Measurements from ENCODE around the gene CDRT15L2.
"Not testable (repeated sequence)": the region's sequence is repeated elsewhere in the genome, so short reads cannot be mapped to it uniquely, and the experiment has no call there.

The CDRT15L2 gene

DNA sequence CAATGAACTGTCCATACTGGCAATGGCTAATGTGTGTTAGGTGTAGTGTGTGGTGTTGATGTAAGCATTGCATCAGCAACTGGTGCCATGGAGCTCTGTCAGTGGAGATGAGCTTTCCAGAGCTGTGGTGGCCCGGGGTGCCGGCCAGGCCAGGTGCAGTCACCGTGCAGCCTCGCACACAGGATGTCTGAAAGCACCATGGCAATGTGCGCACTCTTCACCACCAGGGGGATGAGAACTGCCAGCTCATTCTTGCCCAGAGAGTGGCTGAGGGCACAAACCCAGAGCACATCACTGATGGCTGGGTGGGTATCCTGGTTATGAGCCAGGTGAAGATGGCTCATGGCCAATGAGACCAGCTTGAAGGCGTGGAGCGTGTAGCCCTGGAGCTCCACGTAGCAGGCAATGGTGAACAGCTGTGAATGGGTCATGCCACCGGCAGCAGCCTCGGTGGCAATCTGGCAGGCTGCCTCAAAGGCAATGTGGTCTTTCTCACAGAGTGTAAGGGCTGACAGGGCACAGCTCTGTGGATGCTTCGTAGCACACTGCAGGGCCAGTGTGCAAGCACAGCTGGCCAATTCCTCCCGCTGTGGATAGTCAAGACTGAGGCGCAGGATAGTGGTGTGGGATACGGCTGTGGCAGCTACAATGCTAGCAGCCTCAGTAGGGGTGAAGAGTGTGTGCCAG lies 4.5 kb downstream of the CDRT15L2 start:
- DNase-seq: not testable (repeated sequence)

DNA sequence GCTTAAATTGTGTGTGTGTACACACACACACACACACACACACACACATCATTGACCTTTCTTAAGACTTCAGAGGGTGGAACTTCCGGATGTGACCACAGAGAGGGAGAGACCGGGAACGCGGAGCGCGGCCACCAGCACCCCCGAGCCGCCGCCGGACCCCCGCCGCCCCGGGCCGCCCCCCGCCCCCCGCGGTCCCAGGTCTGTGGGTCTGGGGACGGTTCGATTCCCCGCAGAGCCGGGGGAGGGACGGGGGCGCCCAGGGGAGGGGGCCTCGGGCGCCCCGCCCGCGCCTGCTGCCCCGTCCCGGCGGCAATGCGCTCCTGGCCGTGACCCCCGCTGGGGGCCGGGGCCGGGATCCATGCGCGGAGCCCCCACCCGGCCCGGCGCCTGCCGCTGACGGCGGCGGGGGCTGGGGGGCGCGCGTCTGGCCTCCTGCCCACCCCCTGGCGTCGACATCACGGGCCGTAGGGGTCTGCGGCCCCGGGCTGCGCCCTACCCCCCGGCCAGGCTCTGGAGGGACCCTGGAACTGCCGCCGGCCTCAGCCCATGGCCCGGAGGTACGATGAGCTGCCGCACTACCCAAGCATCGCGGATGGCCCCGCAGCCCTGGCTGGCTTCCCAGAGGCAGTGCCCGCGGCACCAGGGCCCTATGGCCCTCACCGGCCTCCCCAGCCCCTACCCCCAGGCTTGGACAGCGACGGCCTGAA lies 9.4 kb downstream of the CDRT15L2 start:
- peak; percentile 47 for DNase-seq

GRCh38 chr17:20589454-20589810 lies 9.9 kb downstream of the CDRT15L2 start:
- not testable (repeated sequence) for DNase-seq

DNA sequence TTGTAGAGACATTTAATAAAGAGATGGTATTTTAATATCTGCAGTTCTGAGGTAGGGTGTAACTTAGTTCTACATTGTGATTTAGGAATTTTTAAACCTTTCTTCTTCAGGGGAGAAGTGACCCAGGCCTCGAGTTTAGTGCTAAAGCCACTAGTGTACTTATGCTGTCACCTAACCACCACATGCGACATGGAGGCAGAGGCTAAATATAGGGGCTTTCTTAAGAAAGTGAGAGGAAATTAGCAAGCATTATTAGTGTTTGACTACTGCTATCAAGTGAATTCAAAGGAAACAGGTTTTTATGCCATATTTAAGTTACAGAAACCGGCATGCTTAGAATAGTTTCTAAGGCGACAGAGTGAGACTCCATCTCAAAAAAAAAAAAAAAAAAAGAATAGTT lies 11.5 kb downstream of the CDRT15L2 start:
- DNase-seq: not testable (repeated sequence)

- not testable (repeated sequence) for DNase-seq
Observed at GRCh38 chr17:20605568-20605967, 26.0 kb downstream of the CDRT15L2 start.

- DNase-seq: not testable (repeated sequence)
Observed at GRCh38 chr17:20609490-20609889, 30.0 kb downstream of the CDRT15L2 start.

- no peak for DNase-seq
Observed at GRCh38 chr17:20611309-20611708, 31.8 kb downstream of the CDRT15L2 start.

- DNase-seq: no peak
Observed at GRCh38 chr17:20612635-20613034, 33.1 kb downstream of the CDRT15L2 start.

DNA sequence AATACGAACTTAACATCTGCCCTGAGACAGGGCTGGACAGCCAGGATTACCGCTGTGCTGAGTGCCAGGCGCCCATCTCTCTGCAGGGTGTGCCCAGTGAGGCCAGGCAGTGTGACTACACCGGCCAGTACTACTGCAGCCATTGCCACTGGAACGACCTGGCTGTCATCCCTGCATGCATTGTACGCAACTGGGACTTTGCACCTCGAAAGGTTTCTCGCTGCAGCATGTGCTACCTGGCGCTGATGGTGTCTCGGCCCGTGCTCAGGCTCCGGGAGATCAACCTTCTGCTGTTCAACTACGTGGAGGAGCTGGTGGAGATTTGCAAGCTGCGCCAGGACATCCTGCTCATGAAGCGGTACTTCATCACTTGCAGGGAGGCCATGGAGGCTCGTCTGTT lies 33.7 kb downstream of the CDRT15L2 start:
- no peak for DNase-seq

DNA sequence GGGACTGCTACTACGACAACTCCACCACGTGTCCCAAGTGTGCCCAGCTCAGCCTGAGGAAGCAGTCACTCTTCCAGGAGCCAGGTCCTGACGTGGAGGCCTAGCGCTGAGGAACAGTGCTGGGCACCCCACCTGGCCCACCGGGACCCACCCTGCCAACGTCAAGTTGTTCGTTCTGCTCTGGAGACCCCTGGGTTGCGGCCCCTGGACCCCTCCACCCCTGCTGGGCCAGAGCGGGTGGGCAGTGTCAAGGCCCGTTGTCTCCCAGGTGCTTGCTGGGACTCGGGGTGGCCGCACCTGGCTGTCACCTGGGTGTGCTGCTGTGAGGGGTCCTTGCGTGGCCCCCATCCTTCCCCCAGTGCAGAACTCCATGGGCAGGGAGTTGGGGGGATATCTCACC lies 34.4 kb downstream of the CDRT15L2 start:
- DNase-seq: no peak

- not testable (repeated sequence) for DNase-seq
Observed at GRCh38 chr17:20615461-20615860, 35.9 kb downstream of the CDRT15L2 start.

Measured in retina (tissue), 1 donor.